ENCODE data around the gene NDUFB2.
"Not testable (repeated sequence)": the region's sequence is repeated elsewhere in the genome, so short reads cannot be mapped to it uniquely, and the experiment has no call there.

Gene NDUFB2

GRCh38 chr7:140696680-140697446, at the start of gene NDUFB2:
Gene NDUFB2 (plus strand): TSS chr7:140696708. CDS start chr7:140696745, 37 bp downstream.
- peak; percentile 90 for DNase-seq

DNA sequence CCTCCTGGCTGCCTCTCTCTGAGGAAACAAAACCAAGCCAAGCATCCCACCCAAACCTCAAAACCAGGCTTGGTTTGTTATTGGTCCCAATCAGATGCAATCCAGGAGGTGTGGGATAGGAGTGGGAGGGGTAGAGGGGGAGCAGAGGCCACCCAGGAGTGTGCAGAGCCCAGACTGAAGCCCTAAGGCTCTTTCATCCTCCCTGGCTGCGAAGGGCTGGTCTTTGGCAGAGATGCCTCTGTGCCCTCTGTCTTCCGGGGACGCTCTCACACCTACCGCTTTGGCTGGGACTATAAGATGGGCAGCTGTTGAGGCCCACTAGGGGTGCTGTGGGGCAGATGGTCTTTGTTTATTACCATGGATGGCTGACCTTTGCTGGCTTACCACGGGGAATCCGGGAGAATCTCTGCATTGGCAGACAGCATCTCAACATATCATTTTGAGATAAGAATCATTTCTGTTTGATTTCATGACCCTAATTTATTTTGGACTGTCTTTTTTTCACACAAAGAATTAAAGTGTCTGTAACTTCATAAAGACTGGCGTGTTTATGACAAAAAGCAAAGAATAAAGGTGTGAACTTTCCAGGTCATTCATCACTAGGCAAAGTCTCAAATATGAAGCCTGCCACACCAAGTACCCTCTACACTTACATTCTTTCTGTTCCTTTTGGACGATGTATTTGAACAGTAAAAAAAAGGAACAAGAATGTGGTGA, 49.4 kb upstream of the NDUFB2 start:
- peak; percentile 68 for DNase-seq

- DNase-seq, result no peak
These were observed 46.8 kb upstream of the NDUFB2 start for GRCh38 chr7:140649556-140650205.

GRCh38 chr7:140650367-140650766, 46.1 kb upstream of the NDUFB2 start:
- no peak for DNase-seq

DNA sequence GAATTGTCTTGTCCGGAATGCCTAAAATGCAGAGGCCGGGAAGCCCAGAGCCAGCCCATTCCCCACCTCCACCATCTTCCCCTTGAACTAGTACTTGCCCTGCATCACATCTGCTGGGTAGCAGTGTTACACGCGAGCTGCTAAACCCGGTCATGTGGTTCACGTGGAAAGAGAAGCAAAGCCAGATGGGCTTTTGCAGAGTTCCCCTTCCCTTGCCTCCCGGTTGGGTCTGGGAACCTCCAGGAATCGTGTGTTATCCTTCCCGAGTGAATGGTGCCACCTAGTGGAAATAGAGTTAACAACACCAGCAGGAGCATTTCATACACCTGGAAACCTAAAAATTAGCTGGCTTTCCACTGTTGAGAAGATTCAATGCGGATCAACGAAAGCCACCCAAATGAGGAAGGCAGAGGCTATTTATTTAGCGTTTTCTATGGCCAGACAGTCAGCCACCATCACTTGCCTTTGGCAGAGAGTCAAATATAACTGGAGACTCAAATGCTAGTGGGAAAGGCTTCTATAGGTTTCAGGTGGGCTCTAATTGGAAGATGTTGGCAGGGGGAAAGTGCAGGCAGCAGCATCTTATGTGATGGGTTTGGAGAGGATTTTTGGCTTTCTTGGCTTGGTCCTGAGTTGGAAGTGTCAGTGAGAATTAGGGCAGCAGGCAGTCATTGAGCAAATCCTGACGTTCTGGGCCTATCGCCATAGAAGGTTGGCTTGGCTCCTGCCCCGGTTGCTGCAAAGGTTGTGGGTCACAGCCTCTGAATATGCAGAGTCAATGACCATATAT, 43.0 kb upstream of the NDUFB2 start:
- DNase-seq, result peak; percentile 89

DNA sequence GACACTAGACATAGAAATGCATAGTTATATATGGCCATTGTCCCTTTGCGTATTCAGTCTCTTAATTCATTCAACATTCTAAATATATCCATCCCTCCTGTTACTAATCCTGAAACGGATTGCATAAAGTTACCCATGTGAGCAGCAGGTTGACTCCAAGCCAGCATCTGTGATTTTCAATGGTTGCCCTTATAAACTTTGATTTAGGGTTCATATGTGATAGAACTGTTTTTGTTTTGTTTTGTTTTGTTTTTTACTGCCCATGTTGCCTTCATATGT, 42.5 kb upstream of the NDUFB2 start:
- no peak for DNase-seq

GRCh38 chr7:140654661-140655060, 41.8 kb upstream of the NDUFB2 start:
- no peak for DNase-seq

- DNase-seq, result no peak
These were observed 40.7 kb upstream of the NDUFB2 start for GRCh38 chr7:140655511-140656408.

GRCh38 chr7:140656548-140657515, 39.7 kb upstream of the NDUFB2 start:
- no peak for DNase-seq

DNA sequence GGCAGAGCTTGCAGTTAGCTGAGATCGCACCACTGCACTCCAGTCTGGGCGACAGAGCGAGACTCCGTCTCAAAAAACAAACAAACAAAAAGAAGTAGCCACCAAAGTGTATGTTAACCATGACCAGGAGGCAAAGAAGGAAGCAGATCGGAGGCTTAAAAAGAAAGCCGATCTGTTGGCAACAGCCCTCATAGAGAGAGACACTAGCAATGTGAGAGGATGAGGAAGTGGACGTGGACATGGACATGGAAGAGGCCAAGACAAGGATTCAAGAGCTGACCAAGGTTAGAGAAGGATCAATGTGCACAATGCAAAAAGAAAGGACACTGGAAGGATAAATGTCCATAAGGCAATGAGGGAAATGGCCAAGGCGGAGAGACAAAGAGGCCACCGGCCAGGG, 38.6 kb upstream of the NDUFB2 start:
- DNase-seq, result no peak

GRCh38 chr7:140659856-140660255, 36.7 kb upstream of the NDUFB2 start:
- DNase-seq, result no peak

GRCh38 chr7:140661124-140661523, 35.4 kb upstream of the NDUFB2 start:
- DNase-seq, result no peak

- not testable (repeated sequence) for DNase-seq
These were observed 33.6 kb upstream of the NDUFB2 start for GRCh38 chr7:140662938-140663337.

- no peak for DNase-seq
These were observed 29.0 kb upstream of the NDUFB2 start for GRCh38 chr7:140667476-140667875.

DNA sequence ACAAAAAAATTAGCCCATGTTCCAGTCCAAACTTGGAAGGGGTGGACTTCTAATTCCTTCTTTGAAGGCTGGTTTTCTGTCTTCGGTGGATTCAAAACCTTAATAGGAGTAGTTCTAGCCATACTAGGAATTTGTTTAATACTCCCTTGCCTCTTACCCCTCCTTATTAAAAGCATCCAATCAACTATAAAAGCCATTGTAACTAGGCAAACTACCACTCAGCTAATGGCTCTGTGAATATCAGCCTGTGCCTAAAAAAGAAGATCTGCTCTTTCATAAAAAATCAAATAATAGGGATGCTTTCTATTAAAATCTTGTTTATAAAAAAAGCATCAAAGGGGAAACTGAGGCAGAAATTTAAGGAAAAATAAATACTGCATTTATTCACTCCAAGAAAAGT, 27.9 kb upstream of the NDUFB2 start:
- no peak for DNase-seq

DNA sequence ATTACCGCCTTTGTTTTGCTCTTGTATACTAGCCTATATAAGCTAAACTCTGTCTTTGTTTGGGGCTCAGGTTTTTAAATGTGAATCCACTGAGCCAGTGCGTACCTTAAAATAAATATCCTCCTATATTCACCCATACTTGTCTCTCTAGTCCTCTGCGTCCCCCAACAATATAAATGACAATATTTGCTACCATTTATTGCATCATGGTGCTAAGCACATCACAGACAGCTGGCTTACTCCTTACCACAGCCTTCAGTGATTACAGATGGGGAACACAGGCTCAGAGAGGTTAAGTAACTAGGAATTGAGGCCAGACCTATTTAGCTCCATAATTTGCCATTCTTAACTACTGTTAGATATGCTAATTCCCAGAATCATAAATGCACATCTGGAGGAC, 27.2 kb upstream of the NDUFB2 start:
- no peak for DNase-seq

DNA sequence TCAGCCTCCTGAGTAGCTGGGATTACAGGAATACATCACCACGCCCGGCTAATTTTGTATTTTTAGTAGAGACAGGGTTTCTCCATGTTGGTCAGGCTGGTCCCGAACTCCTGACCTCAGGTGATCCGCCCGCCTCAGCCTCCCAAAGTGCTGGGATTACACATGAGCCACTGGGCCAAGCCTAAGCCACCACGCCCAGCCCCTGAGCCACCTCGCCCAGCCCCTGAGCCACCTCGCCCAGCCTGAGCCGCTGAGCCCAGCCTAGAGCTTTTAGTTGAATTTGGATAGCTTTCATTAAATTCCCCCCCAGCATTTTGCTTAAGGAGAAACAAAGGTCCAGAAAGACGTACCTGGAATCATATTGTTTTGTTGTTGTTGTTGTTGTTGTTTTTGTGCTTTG, 26.6 kb upstream of the NDUFB2 start:
- DNase-seq, result not testable (repeated sequence)

DNA sequence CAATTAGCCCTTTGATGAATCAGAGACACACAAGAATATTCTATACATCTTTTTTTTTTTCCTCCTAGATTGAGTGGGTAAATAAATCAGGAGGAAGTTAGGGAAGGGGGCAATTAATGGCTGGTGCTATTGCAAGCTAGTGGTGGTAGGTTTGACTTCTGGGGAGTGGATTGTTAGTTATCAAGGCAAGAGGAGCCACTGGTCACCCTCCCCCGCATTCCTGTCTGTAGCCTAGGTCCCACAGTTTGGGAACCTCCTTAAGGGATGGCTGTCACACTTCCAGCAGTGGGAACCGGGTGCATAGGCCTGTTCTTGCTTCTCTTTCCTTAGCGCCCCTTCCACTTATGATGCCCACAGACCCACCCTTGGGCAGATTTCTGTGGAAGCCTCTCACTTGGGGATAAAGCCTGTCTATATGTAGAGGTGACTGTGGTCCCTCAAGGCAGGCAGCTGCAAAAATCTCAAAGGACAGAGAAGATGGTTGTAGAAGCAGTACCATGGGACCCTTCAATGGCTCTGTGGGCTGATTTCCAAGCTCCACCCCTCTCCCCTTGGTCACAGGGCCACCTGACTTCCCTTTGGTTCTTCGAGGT, 26.1 kb upstream of the NDUFB2 start:
- DNase-seq, result no peak

- DNase-seq, result no peak
These were observed 24.5 kb upstream of the NDUFB2 start for GRCh38 chr7:140671966-140672365.

DNA sequence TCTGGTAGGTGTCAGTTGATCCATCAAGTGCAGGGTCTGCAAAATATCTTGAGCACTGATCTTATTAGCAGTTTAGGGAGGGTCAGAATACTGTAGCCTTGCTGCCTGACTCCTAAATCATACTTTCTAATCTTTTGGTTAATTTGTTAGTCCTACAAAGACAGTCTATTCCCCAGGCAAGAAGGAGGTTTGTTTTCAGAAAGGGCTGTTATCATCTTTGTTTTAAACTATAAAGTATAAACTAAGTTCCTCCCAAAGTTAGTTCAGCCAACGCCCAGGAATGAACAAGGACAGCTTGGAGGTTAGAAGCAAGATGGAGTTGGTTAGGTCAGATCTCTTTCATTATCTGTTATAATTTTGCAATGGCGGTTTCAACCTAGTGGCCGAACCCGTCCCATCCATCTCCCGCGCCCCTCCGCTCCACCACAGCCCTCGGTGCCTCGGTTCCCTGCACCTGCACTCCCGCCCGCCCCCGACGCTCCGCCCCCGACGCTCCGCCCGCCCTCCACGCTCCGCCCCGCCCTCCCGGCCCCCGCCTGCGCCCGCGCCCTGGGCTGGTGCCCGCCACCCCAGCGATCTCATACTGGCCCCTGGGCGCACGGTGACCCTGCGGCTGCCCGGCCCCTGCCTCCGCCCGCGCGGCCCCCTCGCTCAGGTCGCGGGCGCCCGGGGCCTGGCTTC, 24.0 kb upstream of the NDUFB2 start, which contains the start of gene ADCK2:
TSS of gene ADCK2 (plus strand) at position 564 of the 681 bp plus-strand sequence. CDS start 386 bp downstream, outside the sequence.
- no peak for DNase-seq

All from NCI-H2227 treated with DMSO at 0.1 percent for 48 hours (cell line).